HUES64 (cell line): Measurements from ENCODE around the gene NR2F1.

ENCODE experiments used
- H3K27ac ChIP-seq: 2 replicates; pipeline ENCODE4 v1.7.0; 2013; ENCODE audit warnings: low read depth, low read length, inconsistent platforms
- H3K27me3 ChIP-seq: 2 replicates; pipeline ENCODE4 v1.6.1; 2013; ENCODE audit warnings: mild to moderate bottlenecking, low read length; ENCODE audit not compliant: insufficient read depth
- H3K36me3 ChIP-seq: 2 replicates; pipeline ENCODE4 v1.6.1; 2013; ENCODE audit warnings: mild to moderate bottlenecking, low read length; ENCODE audit not compliant: insufficient read depth
- H3K4me1 ChIP-seq: 2 replicates; pipeline ENCODE4 v1.6.1; 2013; ENCODE audit warnings: mild to moderate bottlenecking, low read length, moderate library complexity; ENCODE audit not compliant: insufficient read depth
- H3K4me3 ChIP-seq: 2 replicates; pipeline ENCODE4 v1.5.1; 2013; ENCODE audit warnings: mild to moderate bottlenecking, low read length, moderate library complexity
- H3K9ac ChIP-seq: 2 replicates; pipeline ENCODE4 v1.6.1; 2013; ENCODE audit warnings: mild to moderate bottlenecking, low read depth, low read length
- H3K9me3 ChIP-seq: 2 replicates; pipeline ENCODE4 v1.6.1; 2013; ENCODE audit warnings: low read depth, low read length; ENCODE audit not compliant: insufficient read depth
- WGBS: fragments of 150-250, 120-280 bp; methylation state at CpG from one replicate; pipeline ENCODE4 v1.1.7; 2013; ENCODE audit warnings: missing lambda C conversion rate; 5-methylcytosine and 5-hydroxymethylcytosine counted together

Gene NR2F1

GRCh38 chr5:93586736-93587596, 3.9 kb downstream of the NR2F1 start:
- Histone ChIP-seq H3K9me3 (no peaks in the 10 kb centered on the region), H3K36me3 (no peaks in the 10 kb centered on the region), H3K9ac (no peak overlapping the region), H3K27me3 (peaks cover 97% of the 10 kb centered on the region), H3K4me1 (peaks cover 14% of the 10 kb centered on the region), H3K27ac (no peak overlapping the region), H3K4me3 (peak overlapping the region; percentile 33; the same call in 1 of the 2 replicates)
- WGBS, result 7% methylated on average over 10 of the region's 11 CpGs

GRCh38 chr5:93587597-93588351, 4.8 kb downstream of the NR2F1 start:
- Histone ChIP-seq H3K9ac (no peak overlapping the region), H3K4me3 (peak overlapping the region; percentile 33; the same call in 1 of the 2 replicates), H3K9me3 (no peaks in the 10 kb centered on the region), H3K27me3 (peaks cover 97% of the 10 kb centered on the region), H3K4me1 (peaks cover 11% of the 10 kb centered on the region; the same call in 1 of the 2 replicates), H3K27ac (no peak overlapping the region), H3K36me3 (no peaks in the 10 kb centered on the region)
- 3% methylated on average over 59 of the region's 59 CpGs for WGBS

- peak overlapping the region; percentile 33; the same call in 1 of the 2 replicates for H3K4me3 ChIP-seq
- 5% methylated on average over 76 of the region's 78 CpGs for WGBS
- H3K27ac ChIP-seq, result no peak overlapping the region
- no peaks in the 10 kb centered on the region for H3K9me3 ChIP-seq
- H3K36me3 ChIP-seq, result no peaks in the 10 kb centered on the region
- peaks cover 97% of the 10 kb centered on the region for H3K27me3 ChIP-seq
- peaks cover 8% of the 10 kb centered on the region; the same call in 1 of the 2 replicates for H3K4me1 ChIP-seq
- no peak overlapping the region for H3K9ac ChIP-seq
Measured at GRCh38 chr5:93588352-93589151, 5.5 kb downstream of the NR2F1 start.

- Histone ChIP-seq H3K9ac (no peak overlapping the region), H3K36me3 (no peaks in the 10 kb centered on the region), H3K9me3 (no peaks in the 10 kb centered on the region), H3K4me1 (peaks cover 7% of the 10 kb centered on the region; the same call in 1 of the 2 replicates), H3K4me3 (peak overlapping the region; percentile 23; the same call in 1 of the 2 replicates), H3K27me3 (peaks cover 97% of the 10 kb centered on the region), H3K27ac (no peak overlapping the region)
- WGBS, result 32% methylated on average over 5 of the region's 6 CpGs
Measured at GRCh38 chr5:93589152-93589828, 6.3 kb downstream of the NR2F1 start.

GRCh38 chr5:93589829-93590215, 6.8 kb downstream of the NR2F1 start:
- Histone ChIP-seq H3K36me3 (no peaks in the 10 kb centered on the region), H3K9me3 (no peaks in the 10 kb centered on the region), H3K27ac (no peak overlapping the region), H3K4me3 (no peak overlapping the region), H3K4me1 (peaks cover 7% of the 10 kb centered on the region; the same call in 1 of the 2 replicates), H3K27me3 (peaks cover 100% of the 10 kb centered on the region), H3K9ac (no peak overlapping the region)
- 50% methylated on average over 2 of the region's 2 CpGs for WGBS

- Histone ChIP-seq H3K9ac (no peak overlapping the region), H3K9me3 (no peaks in the 10 kb centered on the region), H3K4me1 (peaks cover 7% of the 10 kb centered on the region; the same call in 1 of the 2 replicates), H3K36me3 (no peaks in the 10 kb centered on the region), H3K27ac (no peak overlapping the region), H3K4me3 (no peak overlapping the region), H3K27me3 (peaks cover 100% of the 10 kb centered on the region)
- 62% methylated on average over 3 of the region's 3 CpGs for WGBS
Measured at GRCh38 chr5:93590493-93590892, 7.5 kb downstream of the NR2F1 start.

GRCh38 chr5:93591323-93591945, 8.4 kb downstream of the NR2F1 start:
- no peak overlapping the region for H3K27ac ChIP-seq

GRCh38 chr5:93592883-93593282, 9.9 kb downstream of the NR2F1 start:
- WGBS, result 31% methylated on average over 5 of the region's 5 CpGs
- no peak overlapping the region for H3K4me3 ChIP-seq
- no peak overlapping the region for H3K9ac ChIP-seq
- no peak overlapping the region for H3K27ac ChIP-seq
- no peaks in the 10 kb centered on the region for H3K36me3 ChIP-seq
- H3K4me1 ChIP-seq, result no peaks in the 10 kb centered on the region
- peaks cover 100% of the 10 kb centered on the region for H3K27me3 ChIP-seq
- no peaks in the 10 kb centered on the region for H3K9me3 ChIP-seq

More at GRCh38 chr5:93591323-93591945, 8.4 kb downstream of the NR2F1 start:
- no peaks in the 10 kb centered on the region for H3K9me3 ChIP-seq
- H3K36me3 ChIP-seq, result no peaks in the 10 kb centered on the region
- H3K27me3 ChIP-seq, result peaks cover 100% of the 10 kb centered on the region
- WGBS, result 50% methylated on average over 4 of the region's 4 CpGs
- no peak overlapping the region for H3K4me3 ChIP-seq
- no peaks in the 10 kb centered on the region for H3K4me1 ChIP-seq
- H3K9ac ChIP-seq, result no peak overlapping the region

- H3K27ac ChIP-seq, result no peak overlapping the region
- H3K36me3 ChIP-seq, result no peaks in the 10 kb centered on the region
- H3K4me3 ChIP-seq, result no peak overlapping the region
- H3K27me3 ChIP-seq, result peaks cover 100% of the 10 kb centered on the region
- H3K9ac ChIP-seq, result no peak overlapping the region
- 2% methylated on average over 30 of the region's 30 CpGs for WGBS
- H3K9me3 ChIP-seq, result no peaks in the 10 kb centered on the region
- H3K4me1 ChIP-seq, result no peaks in the 10 kb centered on the region
Measured at GRCh38 chr5:93593476-93594131, 10.6 kb downstream of the NR2F1 start.
